BLaER1 treated with 17β-estradiol and CSF1 and Interleukin-3, amounts not matched to agents 10 nM and 100 nM (cell line): Measurements from ENCODE around the gene GJD4.

Experiments used
- H3K27ac ChIP-seq, 11 experiments: shearing (Covaris generic); formaldehyde crosslinking; 2 replicates each; pipeline ENCODE4 v1.8.1; 2022
- H3K27me3 ChIP-seq, 11 experiments: shearing (Covaris generic); formaldehyde crosslinking; 2 replicates each; pipeline ENCODE4 v1.8.1; 2022
- H3K36me3 ChIP-seq, 11 experiments: shearing (Covaris generic); formaldehyde crosslinking; 2 replicates each; pipeline ENCODE4 v1.8.1; 2022
- H3K4me1 ChIP-seq, 10 experiments: shearing (Covaris generic); formaldehyde crosslinking; 2 replicates each; pipeline ENCODE4 v1.8.1; 2022
- H3K4me2 ChIP-seq, 11 experiments: shearing (Covaris generic); formaldehyde crosslinking; 2 replicates each; pipeline ENCODE4 v1.8.1; 2022
- H3K4me3 ChIP-seq, 10 experiments: shearing (Covaris generic); formaldehyde crosslinking; 2 replicates each; pipeline ENCODE4 v1.8.1; 2022
- H3K9ac ChIP-seq, 11 experiments: shearing (Covaris generic); formaldehyde crosslinking; 2 replicates each; pipeline ENCODE4 v1.8.1; 2022
- H3K9me3 ChIP-seq, 11 experiments: shearing (Covaris generic); formaldehyde crosslinking; replicated peaks in 1 of 11; 2 replicates each; pipeline ENCODE4 v1.8.1; 2022
- H4K20me1 ChIP-seq, 11 experiments: shearing (Covaris generic); formaldehyde crosslinking; 2 replicates each; pipeline ENCODE4 v1.8.1; 2022
- Cebpa-rat ChIP-seq, 11 experiments: shearing (Covaris generic); IDR thresholded peaks; 2 replicates each; pipeline ENCODE4 v1.8.1; 2022

The GJD4 gene

GRCh38 chr10:35639728-35640401 is 34.7 kb downstream of the GJD4 start:
- TF ChIP-seq Cebpa-rat (IDR thresholded peaks at IDR 0.05): no peak
- no peaks in the 10 kb centered on the region; a peak in 1 of 22 replicates for H3K9me3 ChIP-seq
- H4K20me1 ChIP-seq: peaks cover 0 to 52% (median 29%) of the 10 kb centered on the region in 11 experiments; a peak in 16 of 22 replicates
- peaks cover 4 to 36% (median 30%) of the 10 kb centered on the region in 11 experiments; a peak in 21 of 22 replicates for H3K27me3 ChIP-seq
- no peak overlapping the region for H3K27ac ChIP-seq
- H3K4me3 ChIP-seq: peak overlapping the region; percentile 73 to 97 (median 86)
- peak overlapping the region in 9 of 11 experiments; percentile 51 to 89 (median 83); a peak in 16 of 22 replicates for H3K9ac ChIP-seq
- peaks cover 5 to 41% (median 27%) of the 10 kb centered on the region in 10 experiments; a peak in 18 of 20 replicates for H3K4me1 ChIP-seq
- H3K4me2 ChIP-seq: peak overlapping the region; percentile 95 to 100 (median 100)
- peaks cover 0 to 3% (median 0%) of the 10 kb centered on the region in 11 experiments; a peak in 3 of 22 replicates for H3K36me3 ChIP-seq

- peak overlapping the region; percentile 73 to 97 (median 86) for H3K4me3 ChIP-seq
- H4K20me1 ChIP-seq: peaks cover 0 to 52% (median 29%) of the 10 kb centered on the region in 11 experiments; a peak in 16 of 22 replicates
- H3K9me3 ChIP-seq: no peaks in the 10 kb centered on the region; a peak in 1 of 22 replicates
- H3K27me3 ChIP-seq: peaks cover 7 to 41% (median 33%) of the 10 kb centered on the region in 11 experiments; a peak in 21 of 22 replicates
- peak overlapping the region; percentile 95 to 100 (median 100) for H3K4me2 ChIP-seq
- H3K36me3 ChIP-seq: peaks cover 0 to 3% (median 0%) of the 10 kb centered on the region in 11 experiments; a peak in 3 of 22 replicates
- H3K4me1 ChIP-seq: peaks cover 5 to 41% (median 27%) of the 10 kb centered on the region in 10 experiments; a peak in 18 of 20 replicates
- peak overlapping the region in 9 of 11 experiments; percentile 75 to 89 (median 83); a peak in 19 of 22 replicates for H3K9ac ChIP-seq
- peak overlapping the region in 8 of 11 experiments; percentile 69 to 81 (median 80); a peak in 12 of 22 replicates for H3K27ac ChIP-seq
- no peak for TF ChIP-seq Cebpa-rat (IDR thresholded peaks at IDR 0.05)
Observed at GRCh38 chr10:35640474-35640873, 35.3 kb downstream of the GJD4 start.

GRCh38 chr10:35640951-35641675 is 36.0 kb downstream of the GJD4 start:
- peak overlapping the region; percentile 75 to 89 (median 83) for H3K9ac ChIP-seq
- peaks cover 0 to 48% (median 29%) of the 10 kb centered on the region in 11 experiments; a peak in 16 of 22 replicates for H4K20me1 ChIP-seq
- H3K9me3 ChIP-seq: no peaks in the 10 kb centered on the region; a peak in 1 of 22 replicates
- peaks cover 0 to 3% (median 0%) of the 10 kb centered on the region in 11 experiments; a peak in 3 of 22 replicates for H3K36me3 ChIP-seq
- no peak for TF ChIP-seq Cebpa-rat (IDR thresholded peaks at IDR 0.05)
- H3K4me3 ChIP-seq: peak overlapping the region; percentile 73 to 97 (median 86)
- H3K27ac ChIP-seq: peak overlapping the region; percentile 30 to 81 (median 78); a peak in 21 of 22 replicates
- H3K4me1 ChIP-seq: peaks cover 5 to 41% (median 27%) of the 10 kb centered on the region in 10 experiments; a peak in 18 of 20 replicates
- H3K27me3 ChIP-seq: peaks cover 7 to 41% (median 33%) of the 10 kb centered on the region in 11 experiments; a peak in 21 of 22 replicates
- H3K4me2 ChIP-seq: peak overlapping the region; percentile 95 to 100 (median 100)

- Histone ChIP-seq H3K4me2 (peak overlapping the region; percentile 95 to 100 (median 100)), H3K4me1 (peaks cover 5 to 41% (median 27%) of the 10 kb centered on the region in 10 experiments; a peak in 18 of 20 replicates), H3K4me3 (peak overlapping the region; percentile 73 to 97 (median 86)), H3K27me3 (peaks cover 7 to 41% (median 33%) of the 10 kb centered on the region in 11 experiments; a peak in 21 of 22 replicates), H3K9me3 (no peaks in the 10 kb centered on the region; a peak in 1 of 22 replicates), H3K9ac (peak overlapping the region; percentile 75 to 89 (median 83)), H3K36me3 (peaks cover 0 to 3% (median 0%) of the 10 kb centered on the region in 11 experiments; a peak in 3 of 22 replicates), H4K20me1 (peaks cover 0 to 42% (median 29%) of the 10 kb centered on the region in 11 experiments; a peak in 16 of 22 replicates), H3K27ac (peak overlapping the region; percentile 30 to 81 (median 78); a peak in 21 of 22 replicates)
- TF ChIP-seq Cebpa-rat (IDR thresholded peaks at IDR 0.05): no peak
Observed at GRCh38 chr10:35641676-35642034, 36.5 kb downstream of the GJD4 start.

- peak within 1 kb of the TSS; percentile 75 to 89 (median 83) for H3K9ac ChIP-seq
- peaks cover 0 to 37% (median 29%) of the 10 kb centered on the region in 11 experiments; a peak in 16 of 22 replicates for H4K20me1 ChIP-seq
- H3K27ac ChIP-seq: peak within 1 kb of the TSS; percentile 30 to 81 (median 78); a peak in 21 of 22 replicates
Observed at GRCh38 chr10:35642035-35642792, 37.1 kb downstream of the GJD4 start, which contains the start of gene FZD8. Gene FZD8 (minus strand): TSS chr10:35642296. CDS start chr10:35641429, 867 bp downstream.

GRCh38 chr10:35642793-35643114 is 37.6 kb downstream of the GJD4 start:
- peaks cover 5 to 35% (median 26%) of the 10 kb centered on the region in 10 experiments; a peak in 18 of 20 replicates for H3K4me1 ChIP-seq

More at GRCh38 chr10:35642035-35642792, 37.1 kb downstream of the GJD4 start, which contains the start of gene FZD8:
- no peak for TF ChIP-seq Cebpa-rat (IDR thresholded peaks at IDR 0.05)
- Histone ChIP-seq H3K9me3 (peaks cover 0 to 1% (median 0%) of the 10 kb centered on the region in 11 experiments; a peak in 2 of 22 replicates), H3K36me3 (peaks cover 0 to 3% (median 0%) of the 10 kb centered on the region in 11 experiments; a peak in 3 of 22 replicates), H3K4me2 (peak within 1 kb of the TSS; percentile 95 to 100 (median 100)), H3K4me1 (peaks cover 5 to 40% (median 27%) of the 10 kb centered on the region in 10 experiments; a peak in 18 of 20 replicates), H3K27me3 (peaks cover 7 to 41% (median 33%) of the 10 kb centered on the region in 11 experiments; a peak in 21 of 22 replicates), H3K4me3 (peak within 1 kb of the TSS; percentile 73 to 97 (median 86))

More at GRCh38 chr10:35642793-35643114, 37.6 kb downstream of the GJD4 start:
- H3K36me3 ChIP-seq: peaks cover 0 to 3% (median 0%) of the 10 kb centered on the region in 11 experiments; a peak in 3 of 22 replicates
- H4K20me1 ChIP-seq: peaks cover 0 to 31% (median 24%) of the 10 kb centered on the region in 11 experiments; a peak in 16 of 22 replicates
- H3K9me3 ChIP-seq: peaks cover 0 to 4% (median 0%) of the 10 kb centered on the region in 11 experiments; a peak in 2 of 22 replicates
- H3K27ac ChIP-seq: peak overlapping the region in 9 of 11 experiments; percentile 10 to 80 (median 52); a peak in 14 of 22 replicates
- no peak for TF ChIP-seq Cebpa-rat (IDR thresholded peaks at IDR 0.05)
- peak overlapping the region; percentile 95 to 100 (median 100) for H3K4me2 ChIP-seq
- H3K27me3 ChIP-seq: peaks cover 7 to 41% (median 33%) of the 10 kb centered on the region in 11 experiments; a peak in 21 of 22 replicates
- peak overlapping the region; percentile 66 to 89 (median 83); a peak in 21 of 22 replicates for H3K9ac ChIP-seq
- peak overlapping the region; percentile 73 to 97 (median 86) for H3K4me3 ChIP-seq
